PC-9 (cell line): ENCODE data around the gene NOCT. TPM values are rescaled to one million over a fixed set of nuclear protein-coding genes. Genes with fewer than 3 reads are reported as not detected.
"Not testable (repeated sequence)": the region's sequence is repeated elsewhere in the genome, so short reads cannot be mapped to it uniquely, and the experiment has no call there.

Experiments used
- BruUV-seq: library from RNA; stranded (reverse); fragments of 400-500 nt; replicated peaks from 2 replicates; lab custom pipeline; 2021; lab: Mats Ljungman, UMichigan
- CTCF ChIA-PET: fragments of 300-600 bp; sonication (Branson Sonifier 250); formaldehyde crosslinking; loops from one replicate; lab custom pipeline; 2022; ENCODE audit warnings: antibody characterized with exemption; lab: Charles Lee
- POLR2A ChIA-PET: fragments of 300-600 bp; sonication (Branson Sonifier 250); formaldehyde crosslinking; loops from one replicate; lab custom pipeline; 2022; ENCODE audit warnings: antibody characterized with exemption; ENCODE audit not compliant: unreplicated experiment; lab: Charles Lee
- DNase-seq, 2 experiments: peaks; one replicate each; pipeline versions ENCODE4 v3.0.0 to v3.0.0-alpha.2; 2015 to 2022; ENCODE audit warnings: mixed read lengths in 1 of 2
- H2AFZ ChIP-seq: fragments of 200-600 bp; sonication (generic); 2 replicates; pipeline ENCODE4 v1.8.1; 2017; ENCODE audit warnings: antibody characterized with exemption
- H3F3A ChIP-seq: fragments of 200-600 bp; sonication (generic); 2 replicates; pipeline ENCODE4 v1.8.1; 2017; ENCODE audit warnings: antibody characterized with exemption, mild to moderate bottlenecking, low read depth; ENCODE audit not compliant: insufficient read depth
- H3K27ac ChIP-seq: fragments of 200-600 bp; sonication (generic); 2 replicates; pipeline ENCODE4 v1.6.1; 2016; ENCODE audit warnings: mixed run types
- H3K27me3 ChIP-seq: fragments of 200-600 bp; sonication (generic); 2 replicates; pipeline ENCODE4 v1.6.1; 2016; ENCODE audit warnings: low read depth, mixed run types; ENCODE audit not compliant: insufficient read depth
- H3K36me3 ChIP-seq: fragments of 200-600 bp; sonication (generic); 2 replicates; pipeline ENCODE4 v1.6.1; 2016; ENCODE audit warnings: low read depth, mixed run types
- H3K4me1 ChIP-seq: fragments of 200-600 bp; sonication (generic); replicated peaks from 2 replicates; pipeline ENCODE4 v1.6.1; 2016; ENCODE audit warnings: mixed run types; ENCODE audit not compliant: insufficient read depth
- H3K4me2 ChIP-seq: fragments of 200-600 bp; sonication (generic); 2 replicates; pipeline ENCODE4 v1.6.1; 2017; ENCODE audit warnings: mixed run types
- H3K4me3 ChIP-seq: fragments of 200-600 bp; sonication (generic); 2 replicates; pipeline ENCODE4 v1.6.1; 2016; ENCODE audit warnings: mixed run types
- H3K79me2 ChIP-seq: fragments of 200-600 bp; sonication (generic); 2 replicates; pipeline ENCODE4 v1.6.1; 2017; ENCODE audit warnings: low read depth, mixed run types
- H3K9me2 ChIP-seq: fragments of 200-600 bp; sonication (generic); 2 replicates; pipeline ENCODE4 v1.8.1; 2017; ENCODE audit warnings: mild to moderate bottlenecking; ENCODE audit not compliant: insufficient read depth
- H3K9me3 ChIP-seq: fragments of 200-600 bp; sonication (generic); 2 replicates; pipeline ENCODE4 v1.8.1; 2016; ENCODE audit warnings: low read depth; ENCODE audit not compliant: insufficient read depth
- H4K20me1 ChIP-seq: fragments of 200-600 bp; sonication (generic); 2 replicates; pipeline ENCODE4 v1.8.1; 2017; ENCODE audit not compliant: insufficient read depth
- EZH2 ChIP-seq: fragments of 200-600 bp; sonication (generic); IDR thresholded peaks from 2 replicates; pipeline ENCODE4 v1.8.0; 2017; ENCODE audit warnings: antibody characterized with exemption, low read depth
- intact Hi-C: fragments of 100-400 bp; cut with micrococcal nuclease; formaldehyde crosslinking; loops from one replicate; pipeline ENCODE4 v1.10.0; 2022; ENCODE audit not compliant: unreplicated experiment
- total RNA-seq: library from RNA; stranded (reverse); gene quantifications from 2 replicates; pipeline ENCODE4 v1.2.3, GENCODE V29; 2021
- TF ChIP-seq, protein P1 (sequence below): fragments of 200-600 bp; sonication (generic); conservative IDR thresholded peaks from 2 replicates; pipeline ENCODE4 v1.6.1; 2017; ENCODE audit warnings: mixed run types, antibody characterized with exemption, mild to moderate bottlenecking, moderate library complexity

The NOCT gene
- total RNA-seq, 1 experiment from 2014 or later: 6.8 TPM

DNA sequence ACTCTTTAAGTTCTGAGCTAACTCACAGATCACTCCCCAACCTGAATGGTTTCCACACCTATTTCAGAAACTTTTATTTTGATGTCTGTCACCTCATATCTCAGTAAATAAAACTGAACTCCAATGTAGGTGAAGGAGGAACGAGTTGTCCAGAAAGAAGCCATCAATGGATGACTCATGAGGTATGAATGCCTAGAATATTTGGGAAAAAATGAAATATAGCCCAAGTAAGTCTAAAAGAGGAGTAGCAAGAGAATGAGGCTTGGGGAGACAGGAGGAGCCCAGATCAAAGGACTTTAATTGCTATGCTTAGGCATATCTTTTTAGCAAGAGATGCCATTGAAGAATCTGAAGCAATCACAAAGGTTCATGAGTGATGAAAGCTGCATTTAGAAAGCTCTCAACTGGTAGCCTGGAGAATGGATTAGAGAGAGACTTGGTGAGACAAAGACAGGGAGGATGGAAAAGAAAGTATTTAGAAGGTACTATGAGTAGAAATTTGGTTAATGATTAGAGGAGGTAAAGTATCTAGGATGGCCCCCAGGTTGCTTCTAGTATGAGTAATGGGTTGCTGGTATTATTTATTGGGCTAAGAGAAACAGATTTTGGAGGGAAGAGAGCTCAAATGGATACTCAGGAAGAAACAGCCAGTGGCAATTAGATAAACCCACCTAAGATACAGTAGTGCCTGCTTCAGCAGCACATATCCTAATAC is 39.4 kb downstream of the NOCT start:
- H3K4me1 ChIP-seq: peaks cover 25% of the 10 kb centered on the region
- POLR2A ChIA-PET: no interaction called here
- peak overlapping the region; percentile 9 for H3K4me2 ChIP-seq
- no peak overlapping the region for H2AFZ ChIP-seq
- peak in 1 of 2 experiments; percentile 44 for DNase-seq
- intact Hi-C loops: no loop called here
- CTCF ChIA-PET: no interaction called here
- no peaks in the 10 kb centered on the region for H4K20me1 ChIP-seq
- no peaks in the 10 kb centered on the region for H3K9me2 ChIP-seq
- BruUV-seq: no TSS peak
- H3K9me3 ChIP-seq: no peaks in the 10 kb centered on the region
- H3F3A ChIP-seq: peaks cover 3% of the 10 kb centered on the region; the same call in 1 of the 2 replicates
- H3K79me2 ChIP-seq: 0 out of 2 replicates have a peak, but pooled peaks cover 7% of the 10 kb centered on the region
- no peak overlapping the region for H3K4me3 ChIP-seq
- no peaks in the 10 kb centered on the region for H3K27me3 ChIP-seq
- peak overlapping the region; percentile 12; the same call in 1 of the 2 replicates for H3K27ac ChIP-seq
- H3K36me3 ChIP-seq: 0 out of 2 replicates have a peak, but pooled peaks cover 3% of the 10 kb centered on the region
- TF ChIP-seq, protein P1, sequence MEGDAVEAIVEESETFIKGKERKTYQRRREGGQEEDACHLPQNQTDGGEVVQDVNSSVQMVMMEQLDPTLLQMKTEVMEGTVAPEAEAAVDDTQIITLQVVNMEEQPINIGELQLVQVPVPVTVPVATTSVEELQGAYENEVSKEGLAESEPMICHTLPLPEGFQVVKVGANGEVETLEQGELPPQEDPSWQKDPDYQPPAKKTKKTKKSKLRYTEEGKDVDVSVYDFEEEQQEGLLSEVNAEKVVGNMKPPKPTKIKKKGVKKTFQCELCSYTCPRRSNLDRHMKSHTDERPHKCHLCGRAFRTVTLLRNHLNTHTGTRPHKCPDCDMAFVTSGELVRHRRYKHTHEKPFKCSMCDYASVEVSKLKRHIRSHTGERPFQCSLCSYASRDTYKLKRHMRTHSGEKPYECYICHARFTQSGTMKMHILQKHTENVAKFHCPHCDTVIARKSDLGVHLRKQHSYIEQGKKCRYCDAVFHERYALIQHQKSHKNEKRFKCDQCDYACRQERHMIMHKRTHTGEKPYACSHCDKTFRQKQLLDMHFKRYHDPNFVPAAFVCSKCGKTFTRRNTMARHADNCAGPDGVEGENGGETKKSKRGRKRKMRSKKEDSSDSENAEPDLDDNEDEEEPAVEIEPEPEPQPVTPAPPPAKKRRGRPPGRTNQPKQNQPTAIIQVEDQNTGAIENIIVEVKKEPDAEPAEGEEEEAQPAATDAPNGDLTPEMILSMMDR: no peak
- no peak for TF ChIP-seq EZH2

DNA sequence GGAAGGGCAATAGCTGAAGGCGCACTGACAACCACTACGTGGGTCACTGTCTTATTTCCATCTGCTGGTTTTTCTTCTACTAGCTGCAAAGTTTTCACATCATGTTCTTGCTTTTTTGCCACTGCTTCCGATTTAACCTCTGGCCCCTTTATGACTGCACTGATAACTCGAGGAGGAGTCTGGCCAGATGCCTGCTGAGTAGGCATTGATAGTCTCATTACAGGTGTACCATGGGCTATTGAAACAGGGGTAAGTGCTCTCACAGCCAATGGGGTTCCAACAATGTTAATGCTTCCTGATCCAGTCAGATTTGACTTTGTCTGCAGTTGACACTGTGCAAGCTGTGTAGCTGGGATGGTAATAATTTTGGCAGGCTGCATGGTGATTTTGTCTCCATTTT is 43.4 kb downstream of the NOCT start:
- H3K4me3 ChIP-seq, H3F3A ChIP-seq, H3K27me3 ChIP-seq, H3K9me2 ChIP-seq, DNase-seq, POLR2A ChIA-PET, H3K27ac ChIP-seq, H3K4me2 ChIP-seq, intact Hi-C loops, H3K79me2 ChIP-seq, H3K9me3 ChIP-seq, H2AFZ ChIP-seq, CTCF ChIA-PET, BruUV-seq, H4K20me1 ChIP-seq: not testable (repeated sequence)
- peaks cover 13% of the 10 kb centered on the region for H3K36me3 ChIP-seq
- peaks cover 25% of the 10 kb centered on the region for H3K4me1 ChIP-seq

DNA sequence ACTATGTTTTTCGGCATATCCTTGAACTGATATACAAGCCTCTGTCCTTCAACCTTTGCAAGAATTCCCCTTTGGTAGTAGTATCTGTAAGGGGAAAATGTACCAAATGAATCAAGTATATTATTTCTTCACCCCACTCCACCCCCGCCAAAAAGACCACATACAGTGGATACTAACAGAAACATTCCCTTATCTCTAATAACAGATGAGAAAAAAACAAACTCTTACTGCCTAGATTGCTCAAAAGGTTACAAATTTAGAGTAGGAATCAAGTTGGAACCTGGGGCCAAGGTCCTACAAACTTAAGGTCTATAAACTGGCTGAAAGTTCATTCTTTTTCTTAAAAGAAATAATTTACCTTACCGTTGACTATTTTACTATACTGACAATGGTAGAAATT is 45.0 kb downstream of the NOCT start:
- Histone ChIP-seq H3K4me3 (no peak overlapping the region), H3K27ac (no peak overlapping the region), H4K20me1 (no peaks in the 10 kb centered on the region), H3K4me2 (no peak overlapping the region), H3K27me3 (no peaks in the 10 kb centered on the region), H3F3A (peaks cover under 1% of the 10 kb centered on the region; the same call in 1 of the 2 replicates), H3K79me2 (no peaks in the 10 kb centered on the region), H2AFZ (no peak overlapping the region), H3K9me3 (no peaks in the 10 kb centered on the region), H3K36me3 (peaks cover 13% of the 10 kb centered on the region), H3K9me2 (no peaks in the 10 kb centered on the region), H3K4me1 (peaks cover 12% of the 10 kb centered on the region)
- POLR2A ChIA-PET: no interaction called here
- TF ChIP-seq, protein P1: no peak
- no peak for TF ChIP-seq EZH2
- CTCF ChIA-PET: no interaction called here
- BruUV-seq: no TSS peak
- intact Hi-C loops: no loop called here
- DNase-seq: no peak
